ENCODE measurements around the gene KCNK1. TPM values are rescaled to one million over a fixed set of nuclear protein-coding genes. Genes with fewer than 3 reads are reported as not detected.

Gene KCNK1
- total and polyA plus RNA-seq, 2 of the 8 experiments (the other 6 are each of a cell fraction or from before 2014, with no cell fraction given): 11.9 to 16.5 TPM

- TF ChIP-seq, protein P1, sequence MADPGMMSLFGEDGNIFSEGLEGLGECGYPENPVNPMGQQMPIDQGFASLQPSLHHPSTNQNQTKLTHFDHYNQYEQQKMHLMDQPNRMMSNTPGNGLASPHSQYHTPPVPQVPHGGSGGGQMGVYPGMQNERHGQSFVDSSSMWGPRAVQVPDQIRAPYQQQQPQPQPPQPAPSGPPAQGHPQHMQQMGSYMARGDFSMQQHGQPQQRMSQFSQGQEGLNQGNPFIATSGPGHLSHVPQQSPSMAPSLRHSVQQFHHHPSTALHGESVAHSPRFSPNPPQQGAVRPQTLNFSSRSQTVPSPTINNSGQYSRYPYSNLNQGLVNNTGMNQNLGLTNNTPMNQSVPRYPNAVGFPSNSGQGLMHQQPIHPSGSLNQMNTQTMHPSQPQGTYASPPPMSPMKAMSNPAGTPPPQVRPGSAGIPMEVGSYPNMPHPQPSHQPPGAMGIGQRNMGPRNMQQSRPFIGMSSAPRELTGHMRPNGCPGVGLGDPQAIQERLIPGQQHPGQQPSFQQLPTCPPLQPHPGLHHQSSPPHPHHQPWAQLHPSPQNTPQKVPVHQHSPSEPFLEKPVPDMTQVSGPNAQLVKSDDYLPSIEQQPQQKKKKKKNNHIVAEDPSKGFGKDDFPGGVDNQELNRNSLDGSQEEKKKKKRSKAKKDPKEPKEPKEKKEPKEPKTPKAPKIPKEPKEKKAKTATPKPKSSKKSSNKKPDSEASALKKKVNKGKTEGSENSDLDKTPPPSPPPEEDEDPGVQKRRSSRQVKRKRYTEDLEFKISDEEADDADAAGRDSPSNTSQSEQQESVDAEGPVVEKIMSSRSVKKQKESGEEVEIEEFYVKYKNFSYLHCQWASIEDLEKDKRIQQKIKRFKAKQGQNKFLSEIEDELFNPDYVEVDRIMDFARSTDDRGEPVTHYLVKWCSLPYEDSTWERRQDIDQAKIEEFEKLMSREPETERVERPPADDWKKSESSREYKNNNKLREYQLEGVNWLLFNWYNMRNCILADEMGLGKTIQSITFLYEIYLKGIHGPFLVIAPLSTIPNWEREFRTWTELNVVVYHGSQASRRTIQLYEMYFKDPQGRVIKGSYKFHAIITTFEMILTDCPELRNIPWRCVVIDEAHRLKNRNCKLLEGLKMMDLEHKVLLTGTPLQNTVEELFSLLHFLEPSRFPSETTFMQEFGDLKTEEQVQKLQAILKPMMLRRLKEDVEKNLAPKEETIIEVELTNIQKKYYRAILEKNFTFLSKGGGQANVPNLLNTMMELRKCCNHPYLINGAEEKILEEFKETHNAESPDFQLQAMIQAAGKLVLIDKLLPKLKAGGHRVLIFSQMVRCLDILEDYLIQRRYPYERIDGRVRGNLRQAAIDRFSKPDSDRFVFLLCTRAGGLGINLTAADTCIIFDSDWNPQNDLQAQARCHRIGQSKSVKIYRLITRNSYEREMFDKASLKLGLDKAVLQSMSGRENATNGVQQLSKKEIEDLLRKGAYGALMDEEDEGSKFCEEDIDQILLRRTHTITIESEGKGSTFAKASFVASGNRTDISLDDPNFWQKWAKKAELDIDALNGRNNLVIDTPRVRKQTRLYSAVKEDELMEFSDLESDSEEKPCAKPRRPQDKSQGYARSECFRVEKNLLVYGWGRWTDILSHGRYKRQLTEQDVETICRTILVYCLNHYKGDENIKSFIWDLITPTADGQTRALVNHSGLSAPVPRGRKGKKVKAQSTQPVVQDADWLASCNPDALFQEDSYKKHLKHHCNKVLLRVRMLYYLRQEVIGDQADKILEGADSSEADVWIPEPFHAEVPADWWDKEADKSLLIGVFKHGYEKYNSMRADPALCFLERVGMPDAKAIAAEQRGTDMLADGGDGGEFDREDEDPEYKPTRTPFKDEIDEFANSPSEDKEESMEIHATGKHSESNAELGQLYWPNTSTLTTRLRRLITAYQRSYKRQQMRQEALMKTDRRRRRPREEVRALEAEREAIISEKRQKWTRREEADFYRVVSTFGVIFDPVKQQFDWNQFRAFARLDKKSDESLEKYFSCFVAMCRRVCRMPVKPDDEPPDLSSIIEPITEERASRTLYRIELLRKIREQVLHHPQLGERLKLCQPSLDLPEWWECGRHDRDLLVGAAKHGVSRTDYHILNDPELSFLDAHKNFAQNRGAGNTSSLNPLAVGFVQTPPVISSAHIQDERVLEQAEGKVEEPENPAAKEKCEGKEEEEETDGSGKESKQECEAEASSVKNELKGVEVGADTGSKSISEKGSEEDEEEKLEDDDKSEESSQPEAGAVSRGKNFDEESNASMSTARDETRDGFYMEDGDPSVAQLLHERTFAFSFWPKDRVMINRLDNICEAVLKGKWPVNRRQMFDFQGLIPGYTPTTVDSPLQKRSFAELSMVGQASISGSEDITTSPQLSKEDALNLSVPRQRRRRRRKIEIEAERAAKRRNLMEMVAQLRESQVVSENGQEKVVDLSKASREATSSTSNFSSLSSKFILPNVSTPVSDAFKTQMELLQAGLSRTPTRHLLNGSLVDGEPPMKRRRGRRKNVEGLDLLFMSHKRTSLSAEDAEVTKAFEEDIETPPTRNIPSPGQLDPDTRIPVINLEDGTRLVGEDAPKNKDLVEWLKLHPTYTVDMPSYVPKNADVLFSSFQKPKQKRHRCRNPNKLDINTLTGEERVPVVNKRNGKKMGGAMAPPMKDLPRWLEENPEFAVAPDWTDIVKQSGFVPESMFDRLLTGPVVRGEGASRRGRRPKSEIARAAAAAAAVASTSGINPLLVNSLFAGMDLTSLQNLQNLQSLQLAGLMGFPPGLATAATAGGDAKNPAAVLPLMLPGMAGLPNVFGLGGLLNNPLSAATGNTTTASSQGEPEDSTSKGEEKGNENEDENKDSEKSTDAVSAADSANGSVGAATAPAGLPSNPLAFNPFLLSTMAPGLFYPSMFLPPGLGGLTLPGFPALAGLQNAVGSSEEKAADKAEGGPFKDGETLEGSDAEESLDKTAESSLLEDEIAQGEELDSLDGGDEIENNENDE (IDR thresholded peaks at IDR 0.05; ENCODE audit: insufficient replicate concordance, low read length): no peak
- peak; percentile 98 for TF ChIP-seq CEBPB (IDR thresholded peaks at IDR 0.05; ENCODE audit: low read depth, low read length)
- no peak for TF ChIP-seq RNF2 (IDR thresholded peaks at IDR 0.05; ENCODE audit: borderline replicate concordance, low read depth, low read length, missing control alignments, poor library complexity, severe bottlenecking)
- TF ChIP-seq TAF7 (optimal IDR thresholded peaks at IDR 0.05; ENCODE audit: borderline replicate concordance, low read depth, low read length): peak; percentile 16
- no peak for TF ChIP-seq JUN (IDR thresholded peaks at IDR 0.05; ENCODE audit: low read depth, low read length)
- 0 out of 2 replicates have a peak, but pooled peaks have one; percentile 76 for TF ChIP-seq RBBP5 (IDR thresholded peaks at IDR 0.05; ENCODE audit: borderline replicate concordance, low read depth, low read length)
- TF ChIP-seq TBP (IDR thresholded peaks at IDR 0.05; ENCODE audit: low read depth, low read length): peak; percentile 50
These were observed at the start of gene KCNK1 (continued) for GRCh38 chr1:233613252-233614172.

All from H1 (cell line).